Thyroid gland (tissue), 4 donors: ENCODE measurements around the gene SLC7A7.

ENCODE experiments used
- CTCF ChIP-seq, 6 experiments: fragments of 200-600 bp in 3 of 6; fragments of 450-650 bp in 3 of 6; sonication (generic) in 3 of 6; IDR thresholded peaks; one replicate each; pipeline ENCODE4 v1.5.1; 2016 to 2019; ENCODE audit warnings: antibody characterized with exemption in 6 of 6, mild to moderate bottlenecking in 2 of 6, inconsistent platforms in 1 of 6, moderate library complexity in 1 of 6
- POLR2A ChIP-seq, 2 donors: fragments of 450-650 bp; IDR thresholded peaks; one replicate each; pipeline ENCODE4 v1.6.1; 2017; ENCODE audit warnings: antibody characterized with exemption in 2 of 2, mild to moderate bottlenecking in 2 of 2, moderate library complexity in 1 of 2

GRCh38 chr14:22740020-22740419, 75.2 kb downstream of the SLC7A7 start:
- TF ChIP-seq CTCF (IDR thresholded peaks at IDR 0.05), result no peak
- TF ChIP-seq POLR2A (IDR thresholded peaks at IDR 0.05), result no peak
